GM23338 (cell line): ENCODE measurements around the gene TESK2. TPM values are rescaled to one million over a fixed set of nuclear protein-coding genes. Genes with fewer than 3 reads are reported as not detected.

Experiments used
- ATAC-seq: fragments of 200-7000 bp; cut with Tn5 transposase; 3 replicates; pipeline ENCODE4 v1.9.1; 2020
- DNase-seq: peaks from one replicate; pipeline ENCODE4 v3.0.0-alpha.2; 2015; ENCODE audit warnings: low spot score
- H2AFZ ChIP-seq: fragments of 200-600 bp; sonication (generic); 2 replicates; pipeline ENCODE4 v1.8.0; 2016; ENCODE audit warnings: antibody characterized with exemption, mild to moderate bottlenecking, moderate library complexity
- H3F3A ChIP-seq: fragments of 200-600 bp; sonication (generic); replicated peaks from 2 replicates; pipeline ENCODE4 v1.8.0; 2017; ENCODE audit warnings: antibody characterized with exemption, mixed run types, low read depth
- H3K27ac ChIP-seq: fragments of 200-600 bp; sonication (generic); 2 replicates; pipeline ENCODE4 v1.6.1; 2016; ENCODE audit warnings: low read depth
- H3K27me3 ChIP-seq: fragments of 200-600 bp; sonication (generic); 2 replicates; pipeline ENCODE4 v1.8.0; 2016; ENCODE audit warnings: mild to moderate bottlenecking, mixed run types, moderate library complexity; ENCODE audit not compliant: insufficient read depth
- H3K36me3 ChIP-seq: fragments of 200-600 bp; sonication (generic); 2 replicates; pipeline ENCODE4 v1.8.0; 2016; ENCODE audit warnings: mild to moderate bottlenecking; ENCODE audit not compliant: insufficient read depth
- H3K4me1 ChIP-seq: fragments of 200-600 bp; sonication (generic); 2 replicates; pipeline ENCODE4 v1.8.0; 2016; ENCODE audit warnings: mild to moderate bottlenecking, moderate library complexity; ENCODE audit not compliant: insufficient read depth
- H3K4me2 ChIP-seq: fragments of 200-600 bp; sonication (generic); 2 replicates; pipeline ENCODE4 v1.7.1; 2017; ENCODE audit warnings: mixed run types
- H3K4me3 ChIP-seq: fragments of 200-600 bp; sonication (generic); 2 replicates; pipeline ENCODE4 v1.6.1; 2016; ENCODE audit warnings: mixed run types
- H3K79me2 ChIP-seq: fragments of 200-600 bp; sonication (generic); replicated peaks from 2 replicates; pipeline ENCODE4 v1.8.0; 2017; ENCODE audit warnings: mild to moderate bottlenecking; ENCODE audit not compliant: insufficient read depth
- H3K9me2 ChIP-seq: fragments of 200-600 bp; sonication (generic); 2 replicates; pipeline ENCODE4 v1.8.0; 2017; ENCODE audit not compliant: insufficient read depth
- H4K20me1 ChIP-seq: fragments of 200-600 bp; sonication (generic); replicated peaks from 2 replicates; pipeline ENCODE4 v1.8.0; 2017; ENCODE audit warnings: mild to moderate bottlenecking; ENCODE audit not compliant: insufficient read depth
- H3K27ac Mint-ChIP-seq: 2 replicates; pipeline ENCODE4 v1.8.0; 2020; ENCODE audit warnings: inconsistent platforms, mild to moderate bottlenecking, moderate library complexity, mixed read lengths
- H3K27me3 Mint-ChIP-seq: 3 replicates; pipeline ENCODE4 v1.8.0; 2022; ENCODE audit warnings: low read depth, mild to moderate bottlenecking, moderate library complexity, mixed read lengths, inconsistent platforms; ENCODE audit not compliant: insufficient read depth, poor library complexity
- H3K36me3 Mint-ChIP-seq: 3 replicates; pipeline ENCODE4 v1.8.0; 2021; ENCODE audit warnings: low read depth, mild to moderate bottlenecking, inconsistent platforms, moderate library complexity, mixed read lengths
- H3K4me1 Mint-ChIP-seq: 3 replicates; pipeline ENCODE4 v1.8.0; 2020; ENCODE audit warnings: mild to moderate bottlenecking, inconsistent platforms, mixed read lengths
- H3K4me3 Mint-ChIP-seq: 3 replicates; pipeline ENCODE4 v1.8.0; 2021; ENCODE audit warnings: moderate library complexity, mild to moderate bottlenecking, inconsistent platforms, mixed read lengths
- H3K9me3 Mint-ChIP-seq: 3 replicates; pipeline ENCODE4 v1.8.0; 2020; ENCODE audit warnings: moderate library complexity, mild to moderate bottlenecking, inconsistent platforms, mixed read lengths
- CREB1 ChIP-seq: fragments of 250-450 bp; sonication (Bioruptor Pico); IDR thresholded peaks from 2 replicates; pipeline ENCODE4 v1.5.0; 2020; ENCODE audit warnings: low read depth, mild to moderate bottlenecking, moderate library complexity
- EZH2 ChIP-seq: fragments of 200-600 bp; sonication (generic); IDR thresholded peaks from one replicate; pipeline ENCODE4 v1.8.0; 2017; ENCODE audit warnings: antibody characterized with exemption, mild to moderate bottlenecking, low read depth; ENCODE audit not compliant: unreplicated experiment
- EZH2phosphoT487 ChIP-seq: fragments of 200-600 bp; sonication (generic); IDR thresholded peaks from one replicate; pipeline ENCODE4 v1.8.1; 2018; ENCODE audit warnings: antibody characterized with exemption; ENCODE audit not compliant: unreplicated experiment
- JUNB ChIP-seq: IDR thresholded peaks from one replicate; pipeline ENCODE4 v1.6.1; 2016; ENCODE audit warnings: antibody characterized with exemption; ENCODE audit not compliant: unreplicated experiment
- NANOG ChIP-seq: IDR thresholded peaks from 2 replicates; pipeline ENCODE4 v1.6.1; 2016; ENCODE audit warnings: antibody characterized with exemption, borderline replicate concordance
- POLR2AphosphoS5 ChIP-seq: IDR thresholded peaks from 2 replicates; pipeline ENCODE4 v1.6.1; 2016; ENCODE audit warnings: antibody characterized with exemption, low read depth
- STAT1 ChIP-seq: IDR thresholded peaks from one replicate; pipeline ENCODE4 v1.6.1; 2016; ENCODE audit warnings: antibody characterized with exemption; ENCODE audit not compliant: unreplicated experiment
- ZNF114 ChIP-seq: fragments of 250-450 bp; sonication (Bioruptor Pico); IDR thresholded peaks from 2 replicates; pipeline ENCODE4 v1.5.0; 2020; ENCODE audit warnings: mild to moderate bottlenecking, moderate library complexity
- ZNF331 ChIP-seq: fragments of 250-450 bp; sonication (Bioruptor Pico); IDR thresholded peaks from 2 replicates; pipeline ENCODE4 v1.5.0; 2020; ENCODE audit warnings: low read depth, mild to moderate bottlenecking, moderate library complexity
- polyA plus RNA-seq: library from polyadenylated mRNA; unstranded; fragments of >200 nt; fragmentation: Nextera tagmentation; extraction: Ambion mirVana; gene quantifications from 2 replicates; pipeline ENCODE4 v1.2.1, GENCODE V29; 2016
- total RNA-seq: library from RNA; depleted of rRNA; stranded (reverse); fragments of >200 nt; shearing (Covaris generic); gene quantifications from 2 replicates; pipeline ENCODE4 v1.2.3, GENCODE V29; 2014
- TF ChIP-seq, protein P1 (sequence below), 2 experiments: fragments of 200-600 bp in 1 of 2; sonication (generic) in 1 of 2; conservative IDR thresholded peaks; 2 replicates each; pipeline versions ENCODE4 v1.5.1 to v1.6.1; 2016 to 2017; ENCODE audit warnings: antibody characterized with exemption in 2 of 2, low read depth in 2 of 2, mild to moderate bottlenecking in 2 of 2, moderate library complexity in 1 of 2
- TF ChIP-seq, protein P2 (sequence below): IDR thresholded peaks from 2 replicates; pipeline ENCODE4 v1.6.1; 2016; ENCODE audit warnings: antibody characterized with exemption
- TF ChIP-seq, protein P3 (sequence below): fragments of 250-450 bp; sonication (Bioruptor Pico); IDR thresholded peaks from 2 replicates; pipeline ENCODE4 v1.5.0; 2020; ENCODE audit warnings: mild to moderate bottlenecking, moderate library complexity
- TF ChIP-seq, protein P4 (sequence below): IDR thresholded peaks from one replicate; pipeline ENCODE4 v1.6.1; 2018; ENCODE audit warnings: antibody characterized with exemption; ENCODE audit not compliant: unreplicated experiment

Gene TESK2
- total and polyA plus RNA-seq, 2 experiments from 2014 or later: 5.2 to 14.0 TPM

DNA sequence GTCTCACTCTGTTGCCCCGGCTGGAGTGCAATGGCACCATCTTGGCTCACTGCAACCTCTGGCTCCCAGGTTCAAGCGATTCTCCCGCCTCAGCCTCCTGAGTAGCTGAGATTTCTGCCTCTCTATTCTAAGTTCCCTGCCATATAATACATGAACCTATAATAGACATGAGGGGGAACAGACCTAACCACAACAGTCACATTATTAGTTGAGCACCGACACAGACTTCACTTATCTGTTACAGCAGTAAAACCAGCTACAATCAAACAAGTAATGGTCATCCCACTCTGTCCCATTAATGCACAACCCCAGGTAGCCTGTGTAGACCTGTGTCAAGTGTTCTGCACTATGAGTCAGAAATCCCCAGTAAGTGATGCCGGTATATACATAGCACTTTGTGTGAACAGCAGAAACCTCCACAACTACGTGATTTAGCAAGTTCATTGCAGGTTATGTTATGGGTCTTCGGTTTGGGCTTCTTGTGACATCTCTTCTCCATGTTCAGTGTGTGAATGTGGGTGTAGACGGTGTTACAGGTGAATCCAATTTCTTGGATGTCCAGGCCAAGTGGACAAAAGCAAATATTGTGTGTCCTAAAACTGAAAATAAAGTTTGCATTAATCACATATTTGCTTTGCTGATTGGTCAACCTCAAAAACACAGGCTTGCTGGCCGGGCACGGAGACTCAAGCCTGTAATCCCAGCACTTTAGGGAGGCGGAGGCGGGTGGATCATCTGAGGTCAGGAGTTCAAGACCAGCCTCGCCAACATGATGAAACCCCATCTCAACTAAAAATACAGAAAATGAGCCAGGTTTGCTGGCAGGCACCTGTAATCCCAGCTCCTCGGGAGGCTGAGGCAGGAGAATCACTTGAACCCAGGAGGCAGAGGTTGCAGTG is 12.7 kb upstream of the TESK2 start:
- Histone ChIP-seq H3K79me2 (peaks cover 16% of the 10 kb centered on the region), H3K36me3 (peaks cover 2% of the 10 kb centered on the region; the same call in 1 of the 2 replicates), H3F3A (peaks cover 34% of the 10 kb centered on the region), H3K9me2 (no peaks in the 10 kb centered on the region), H2AFZ (no peak overlapping the region), H3K4me1 (peaks cover 12% of the 10 kb centered on the region; the same call in 1 of the 2 replicates), H3K27ac (no peak overlapping the region), H3K27me3 (no peaks in the 10 kb centered on the region), H3K4me2 (no peak overlapping the region), H3K4me3 (no peak overlapping the region), H4K20me1 (peaks cover 20% of the 10 kb centered on the region)
- Mint-ChIP-seq H3K27ac (no peak overlapping the region), H3K4me1 (peaks cover 15% of the 10 kb centered on the region), H3K36me3 (peaks cover 12% of the 10 kb centered on the region), H3K27me3 (peaks cover 9% of the 10 kb centered on the region), H3K4me3 (no peak overlapping the region), H3K9me3 (no peaks in the 10 kb centered on the region; the same call in 2 of the 3 replicates)
- DNase-seq: no peak
- TF ChIP-seq ZNF331 (CRISPR knock-in tag): no peak
- TF ChIP-seq EZH2: no peak
- TF ChIP-seq POLR2AphosphoS5: no peak
- TF ChIP-seq, protein P1, sequence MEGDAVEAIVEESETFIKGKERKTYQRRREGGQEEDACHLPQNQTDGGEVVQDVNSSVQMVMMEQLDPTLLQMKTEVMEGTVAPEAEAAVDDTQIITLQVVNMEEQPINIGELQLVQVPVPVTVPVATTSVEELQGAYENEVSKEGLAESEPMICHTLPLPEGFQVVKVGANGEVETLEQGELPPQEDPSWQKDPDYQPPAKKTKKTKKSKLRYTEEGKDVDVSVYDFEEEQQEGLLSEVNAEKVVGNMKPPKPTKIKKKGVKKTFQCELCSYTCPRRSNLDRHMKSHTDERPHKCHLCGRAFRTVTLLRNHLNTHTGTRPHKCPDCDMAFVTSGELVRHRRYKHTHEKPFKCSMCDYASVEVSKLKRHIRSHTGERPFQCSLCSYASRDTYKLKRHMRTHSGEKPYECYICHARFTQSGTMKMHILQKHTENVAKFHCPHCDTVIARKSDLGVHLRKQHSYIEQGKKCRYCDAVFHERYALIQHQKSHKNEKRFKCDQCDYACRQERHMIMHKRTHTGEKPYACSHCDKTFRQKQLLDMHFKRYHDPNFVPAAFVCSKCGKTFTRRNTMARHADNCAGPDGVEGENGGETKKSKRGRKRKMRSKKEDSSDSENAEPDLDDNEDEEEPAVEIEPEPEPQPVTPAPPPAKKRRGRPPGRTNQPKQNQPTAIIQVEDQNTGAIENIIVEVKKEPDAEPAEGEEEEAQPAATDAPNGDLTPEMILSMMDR (conservative IDR thresholded peaks at IDR 0.05; ENCODE audit: low read depth in 2 of 2): no peak
- no peak for TF ChIP-seq JUNB
- TF ChIP-seq STAT1: no peak
- no peak for TF ChIP-seq CREB1 (CRISPR knock-in tag)
- TF ChIP-seq, protein P2, sequence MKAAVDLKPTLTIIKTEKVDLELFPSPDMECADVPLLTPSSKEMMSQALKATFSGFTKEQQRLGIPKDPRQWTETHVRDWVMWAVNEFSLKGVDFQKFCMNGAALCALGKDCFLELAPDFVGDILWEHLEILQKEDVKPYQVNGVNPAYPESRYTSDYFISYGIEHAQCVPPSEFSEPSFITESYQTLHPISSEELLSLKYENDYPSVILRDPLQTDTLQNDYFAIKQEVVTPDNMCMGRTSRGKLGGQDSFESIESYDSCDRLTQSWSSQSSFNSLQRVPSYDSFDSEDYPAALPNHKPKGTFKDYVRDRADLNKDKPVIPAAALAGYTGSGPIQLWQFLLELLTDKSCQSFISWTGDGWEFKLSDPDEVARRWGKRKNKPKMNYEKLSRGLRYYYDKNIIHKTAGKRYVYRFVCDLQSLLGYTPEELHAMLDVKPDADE: no peak
- TF ChIP-seq, protein P3, sequence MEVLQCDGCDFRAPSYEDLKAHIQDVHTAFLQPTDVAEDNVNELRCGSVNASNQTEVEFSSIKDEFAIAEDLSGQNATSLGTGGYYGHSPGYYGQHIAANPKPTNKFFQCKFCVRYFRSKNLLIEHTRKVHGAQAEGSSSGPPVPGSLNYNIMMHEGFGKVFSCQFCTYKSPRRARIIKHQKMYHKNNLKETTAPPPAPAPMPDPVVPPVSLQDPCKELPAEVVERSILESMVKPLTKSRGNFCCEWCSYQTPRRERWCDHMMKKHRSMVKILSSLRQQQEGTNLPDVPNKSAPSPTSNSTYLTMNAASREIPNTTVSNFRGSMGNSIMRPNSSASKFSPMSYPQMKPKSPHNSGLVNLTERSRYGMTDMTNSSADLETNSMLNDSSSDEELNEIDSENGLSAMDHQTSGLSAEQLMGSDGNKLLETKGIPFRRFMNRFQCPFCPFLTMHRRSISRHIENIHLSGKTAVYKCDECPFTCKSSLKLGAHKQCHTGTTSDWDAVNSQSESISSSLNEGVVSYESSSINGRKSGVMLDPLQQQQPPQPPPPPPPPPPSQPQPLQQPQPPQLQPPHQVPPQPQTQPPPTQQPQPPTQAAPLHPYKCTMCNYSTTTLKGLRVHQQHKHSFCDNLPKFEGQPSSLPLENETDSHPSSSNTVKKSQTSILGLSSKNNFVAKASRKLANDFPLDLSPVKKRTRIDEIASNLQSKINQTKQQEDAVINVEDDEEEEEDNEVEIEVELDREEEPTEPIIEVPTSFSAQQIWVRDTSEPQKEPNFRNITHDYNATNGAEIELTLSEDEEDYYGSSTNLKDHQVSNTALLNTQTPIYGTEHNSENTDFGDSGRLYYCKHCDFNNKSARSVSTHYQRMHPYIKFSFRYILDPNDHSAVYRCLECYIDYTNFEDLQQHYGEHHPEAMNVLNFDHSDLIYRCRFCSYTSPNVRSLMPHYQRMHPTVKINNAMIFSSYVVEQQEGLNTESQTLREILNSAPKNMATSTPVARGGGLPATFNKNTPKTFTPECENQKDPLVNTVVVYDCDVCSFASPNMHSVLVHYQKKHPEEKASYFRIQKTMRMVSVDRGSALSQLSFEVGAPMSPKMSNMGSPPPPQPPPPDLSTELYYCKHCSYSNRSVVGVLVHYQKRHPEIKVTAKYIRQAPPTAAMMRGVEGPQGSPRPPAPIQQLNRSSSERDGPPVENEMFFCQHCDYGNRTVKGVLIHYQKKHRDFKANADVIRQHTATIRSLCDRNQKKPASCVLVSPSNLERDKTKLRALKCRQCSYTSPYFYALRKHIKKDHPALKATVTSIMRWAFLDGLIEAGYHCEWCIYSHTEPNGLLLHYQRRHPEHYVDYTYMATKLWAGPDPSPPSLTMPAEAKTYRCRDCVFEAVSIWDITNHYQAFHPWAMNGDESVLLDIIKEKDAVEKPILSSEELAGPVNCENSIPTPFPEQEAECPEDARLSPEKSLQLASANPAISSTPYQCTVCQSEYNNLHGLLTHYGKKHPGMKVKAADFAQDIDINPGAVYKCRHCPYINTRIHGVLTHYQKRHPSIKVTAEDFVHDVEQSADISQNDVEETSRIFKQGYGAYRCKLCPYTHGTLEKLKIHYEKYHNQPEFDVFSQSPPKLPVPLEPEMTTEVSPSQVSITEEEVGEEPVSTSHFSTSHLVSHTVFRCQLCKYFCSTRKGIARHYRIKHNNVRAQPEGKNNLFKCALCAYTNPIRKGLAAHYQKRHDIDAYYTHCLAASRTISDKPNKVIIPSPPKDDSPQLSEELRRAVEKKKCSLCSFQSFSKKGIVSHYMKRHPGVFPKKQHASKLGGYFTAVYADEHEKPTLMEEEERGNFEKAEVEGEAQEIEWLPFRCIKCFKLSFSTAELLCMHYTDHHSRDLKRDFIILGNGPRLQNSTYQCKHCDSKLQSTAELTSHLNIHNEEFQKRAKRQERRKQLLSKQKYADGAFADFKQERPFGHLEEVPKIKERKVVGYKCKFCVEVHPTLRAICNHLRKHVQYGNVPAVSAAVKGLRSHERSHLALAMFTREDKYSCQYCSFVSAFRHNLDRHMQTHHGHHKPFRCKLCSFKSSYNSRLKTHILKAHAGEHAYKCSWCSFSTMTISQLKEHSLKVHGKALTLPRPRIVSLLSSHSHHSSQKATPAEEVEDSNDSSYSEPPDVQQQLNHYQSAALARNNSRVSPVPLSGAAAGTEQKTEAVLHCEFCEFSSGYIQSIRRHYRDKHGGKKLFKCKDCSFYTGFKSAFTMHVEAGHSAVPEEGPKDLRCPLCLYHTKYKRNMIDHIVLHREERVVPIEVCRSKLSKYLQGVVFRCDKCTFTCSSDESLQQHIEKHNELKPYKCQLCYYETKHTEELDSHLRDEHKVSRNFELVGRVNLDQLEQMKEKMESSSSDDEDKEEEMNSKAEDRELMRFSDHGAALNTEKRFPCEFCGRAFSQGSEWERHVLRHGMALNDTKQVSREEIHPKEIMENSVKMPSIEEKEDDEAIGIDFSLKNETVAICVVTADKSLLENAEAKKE: no peak
- TF ChIP-seq, protein P4, sequence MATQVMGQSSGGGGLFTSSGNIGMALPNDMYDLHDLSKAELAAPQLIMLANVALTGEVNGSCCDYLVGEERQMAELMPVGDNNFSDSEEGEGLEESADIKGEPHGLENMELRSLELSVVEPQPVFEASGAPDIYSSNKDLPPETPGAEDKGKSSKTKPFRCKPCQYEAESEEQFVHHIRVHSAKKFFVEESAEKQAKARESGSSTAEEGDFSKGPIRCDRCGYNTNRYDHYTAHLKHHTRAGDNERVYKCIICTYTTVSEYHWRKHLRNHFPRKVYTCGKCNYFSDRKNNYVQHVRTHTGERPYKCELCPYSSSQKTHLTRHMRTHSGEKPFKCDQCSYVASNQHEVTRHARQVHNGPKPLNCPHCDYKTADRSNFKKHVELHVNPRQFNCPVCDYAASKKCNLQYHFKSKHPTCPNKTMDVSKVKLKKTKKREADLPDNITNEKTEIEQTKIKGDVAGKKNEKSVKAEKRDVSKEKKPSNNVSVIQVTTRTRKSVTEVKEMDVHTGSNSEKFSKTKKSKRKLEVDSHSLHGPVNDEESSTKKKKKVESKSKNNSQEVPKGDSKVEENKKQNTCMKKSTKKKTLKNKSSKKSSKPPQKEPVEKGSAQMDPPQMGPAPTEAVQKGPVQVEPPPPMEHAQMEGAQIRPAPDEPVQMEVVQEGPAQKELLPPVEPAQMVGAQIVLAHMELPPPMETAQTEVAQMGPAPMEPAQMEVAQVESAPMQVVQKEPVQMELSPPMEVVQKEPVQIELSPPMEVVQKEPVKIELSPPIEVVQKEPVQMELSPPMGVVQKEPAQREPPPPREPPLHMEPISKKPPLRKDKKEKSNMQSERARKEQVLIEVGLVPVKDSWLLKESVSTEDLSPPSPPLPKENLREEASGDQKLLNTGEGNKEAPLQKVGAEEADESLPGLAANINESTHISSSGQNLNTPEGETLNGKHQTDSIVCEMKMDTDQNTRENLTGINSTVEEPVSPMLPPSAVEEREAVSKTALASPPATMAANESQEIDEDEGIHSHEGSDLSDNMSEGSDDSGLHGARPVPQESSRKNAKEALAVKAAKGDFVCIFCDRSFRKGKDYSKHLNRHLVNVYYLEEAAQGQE: no peak
- no peak for TF ChIP-seq ZNF114
- TF ChIP-seq NANOG: no peak
- TF ChIP-seq EZH2phosphoT487: no peak
- ATAC-seq: no peak
